ENCODE results near the gene SDF2L1.
A peak's percentile ranks its signal among the peaks of the same experiment; 100 is the strongest.
"Not testable (repeated sequence)": the region's sequence is repeated elsewhere in the genome, so short reads cannot be mapped to it uniquely, and the experiment has no call there.

Gene SDF2L1

GRCh38 chr22:21641789-21642583, at the start of gene SDF2L1:
Gene SDF2L1, plus strand, starts transcription at chr22:21642302. Its CDS starts 35 bp downstream, at chr22:21642337.
- DNase-seq = peak; percentile 96

- no peak for DNase-seq
These were observed 49.7 kb upstream of the SDF2L1 start for GRCh38 chr22:21592422-21592821.

- no peak for DNase-seq
These were observed 48.5 kb upstream of the SDF2L1 start for GRCh38 chr22:21593406-21594232.

GRCh38 chr22:21594865-21595452, 47.1 kb upstream of the SDF2L1 start:
- DNase-seq = no peak

GRCh38 chr22:21596356-21597135, 45.6 kb upstream of the SDF2L1 start:
- not testable (repeated sequence) for DNase-seq

GRCh38 chr22:21598302-21598701, 43.8 kb upstream of the SDF2L1 start:
- DNase-seq = no peak

- no peak for DNase-seq
These were observed 42.8 kb upstream of the SDF2L1 start for GRCh38 chr22:21599053-21599893.

- no peak for DNase-seq
These were observed 39.5 kb upstream of the SDF2L1 start for GRCh38 chr22:21602579-21602978.

GRCh38 chr22:21603973-21604372, 38.1 kb upstream of the SDF2L1 start:
- DNase-seq = no peak

GRCh38 chr22:21605887-21606564, 36.1 kb upstream of the SDF2L1 start:
- DNase-seq = no peak

GRCh38 chr22:21606775-21607174, 35.3 kb upstream of the SDF2L1 start:
- no peak for DNase-seq

GRCh38 chr22:21609556-21610157, 32.4 kb upstream of the SDF2L1 start:
- not testable (repeated sequence) for DNase-seq

- no peak for DNase-seq
These were observed 30.7 kb upstream of the SDF2L1 start for GRCh38 chr22:21611210-21611977.

- no peak for DNase-seq
These were observed 29.2 kb upstream of the SDF2L1 start for GRCh38 chr22:21612858-21613257.

GRCh38 chr22:21613553-21614233, 28.4 kb upstream of the SDF2L1 start:
- no peak for DNase-seq

- DNase-seq = no peak
These were observed 26.4 kb upstream of the SDF2L1 start for GRCh38 chr22:21615731-21616130.

- not testable (repeated sequence) for DNase-seq
These were observed 24.8 kb upstream of the SDF2L1 start for GRCh38 chr22:21617337-21617736.

GRCh38 chr22:21621025-21621424, 21.1 kb upstream of the SDF2L1 start:
- no peak for DNase-seq

All from activated effector memory CD4-positive, alpha-beta T cell treated with Interleukin-2 at 50 U/mL for 16 hours (primary cell).